GM19023 (cell line): ENCODE data around the gene POLR2M.

Experiments used
- ATAC-seq: cut with Tn5 transposase; IDR thresholded peaks from one replicate; pipeline ENCODE4 v1.9.1; 2021; ENCODE audit warnings: mild to moderate bottlenecking, moderate library complexity; ENCODE audit not compliant: unreplicated experiment

POLR2M gene

DNA sequence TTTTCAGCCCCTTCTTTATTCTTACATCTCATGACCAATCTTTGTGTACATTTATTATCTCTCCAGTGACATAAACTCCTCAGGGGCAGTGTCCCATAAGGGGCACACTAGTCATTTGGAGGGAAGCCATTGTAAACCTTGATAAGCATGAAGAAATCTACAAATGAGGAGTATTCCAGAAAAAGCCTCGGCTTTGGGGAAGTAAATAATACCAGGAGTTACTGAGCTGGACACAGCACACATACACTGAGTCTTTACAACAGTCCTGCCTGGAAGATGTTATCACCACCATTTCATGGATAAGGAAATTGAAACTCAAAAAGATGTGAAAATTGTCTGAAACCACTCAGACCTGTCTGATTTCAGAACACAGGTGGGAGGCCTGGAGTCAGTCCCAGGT, 15.4 kb upstream of the POLR2M start:
- ATAC-seq: no peak

DNA sequence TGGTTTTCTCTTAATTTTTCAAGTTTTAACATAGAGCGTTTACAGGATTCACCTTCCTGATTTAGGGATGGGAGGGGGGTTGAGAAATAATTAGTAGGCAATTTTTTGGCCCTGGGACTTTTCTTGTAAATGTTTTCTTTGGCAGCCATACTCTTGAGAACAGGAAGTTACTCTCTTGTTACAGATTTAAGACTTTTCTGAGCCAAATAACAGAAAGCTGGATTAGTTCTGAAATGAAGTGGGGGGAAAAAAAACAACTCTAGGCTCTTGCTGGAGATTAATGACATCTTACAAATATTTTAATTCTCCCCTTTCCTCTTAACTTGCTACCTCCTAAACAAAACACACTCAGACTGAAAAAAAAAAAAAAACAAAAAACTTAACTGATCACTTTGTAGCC, 13.8 kb upstream of the POLR2M start:
- ATAC-seq: no peak

DNA sequence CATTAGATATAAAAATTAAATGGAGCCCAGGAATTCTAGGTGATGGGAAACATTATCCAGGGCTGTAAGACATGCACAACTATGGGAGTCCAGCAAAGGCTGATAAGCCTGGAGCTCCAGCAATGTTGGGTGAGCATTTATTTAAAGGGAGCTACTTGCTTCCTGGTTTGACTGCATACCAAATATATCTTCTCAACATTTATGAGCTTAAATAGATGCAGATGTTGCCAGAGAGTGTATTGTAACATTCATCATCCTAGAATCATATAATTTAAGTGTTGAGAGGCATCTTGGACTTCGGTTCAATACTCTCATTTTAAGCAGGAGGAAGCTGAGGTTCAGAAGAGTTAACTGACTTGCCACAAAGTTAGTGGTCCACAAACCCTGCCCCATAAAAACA, 12.2 kb upstream of the POLR2M start:
- ATAC-seq: no peak

DNA sequence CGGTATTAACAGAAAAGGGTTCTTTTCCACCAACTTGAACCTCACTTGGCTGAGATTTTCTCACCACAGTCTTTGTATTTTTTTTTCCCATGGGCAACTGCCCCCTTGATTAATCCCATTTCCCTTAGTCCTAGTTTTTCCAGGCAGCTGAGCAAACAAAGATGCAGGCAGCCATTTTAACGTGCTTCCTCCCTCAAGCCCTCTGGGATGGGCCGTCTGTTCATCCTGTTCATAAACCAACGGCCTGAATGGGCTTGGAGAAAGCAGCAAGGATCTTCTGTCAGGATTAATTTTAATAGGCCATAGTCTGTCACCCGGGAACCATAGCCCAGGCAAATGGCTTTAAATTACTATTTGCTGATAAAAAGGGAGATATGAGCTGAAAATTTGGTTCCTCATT, 10.4 kb upstream of the POLR2M start:
- ATAC-seq: no peak

DNA sequence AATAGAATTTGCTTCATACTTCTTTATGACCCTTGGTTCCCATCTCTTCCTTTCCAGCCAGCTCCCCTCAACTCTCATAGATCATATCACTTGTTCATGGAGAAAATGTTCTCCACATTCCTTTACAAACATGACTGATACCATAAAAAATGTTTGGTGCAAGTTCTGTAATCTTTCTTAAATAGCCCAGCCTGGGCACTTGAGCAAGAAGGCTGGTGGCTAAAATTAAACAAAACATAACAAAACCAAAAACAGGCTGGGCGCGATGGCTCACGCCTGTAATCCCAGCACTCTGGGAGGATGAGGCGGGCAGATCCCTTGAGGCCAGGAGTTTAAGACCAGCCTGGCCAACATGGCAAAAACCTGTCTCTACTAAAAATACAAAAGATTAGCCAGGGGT, 8.9 kb upstream of the POLR2M start:
- no peak for ATAC-seq

DNA sequence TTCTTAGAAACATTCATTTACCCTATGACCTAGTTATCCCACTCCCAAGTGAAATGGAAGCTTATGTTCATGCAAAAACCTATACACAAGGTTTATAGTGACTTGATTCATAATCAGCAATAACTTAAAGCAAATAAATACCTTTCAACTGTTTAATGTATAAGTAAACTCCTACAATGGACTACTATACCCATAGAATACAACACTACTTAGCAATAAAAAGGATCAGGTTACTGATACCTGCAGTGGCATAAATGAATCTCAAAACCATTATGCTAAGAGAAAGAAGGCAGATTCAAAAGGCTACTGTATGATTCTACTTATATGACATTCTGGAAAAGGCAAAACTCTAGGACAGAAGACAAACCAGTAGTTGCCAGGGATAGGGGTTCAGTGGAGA, 8.3 kb upstream of the POLR2M start:
- no peak for ATAC-seq

DNA sequence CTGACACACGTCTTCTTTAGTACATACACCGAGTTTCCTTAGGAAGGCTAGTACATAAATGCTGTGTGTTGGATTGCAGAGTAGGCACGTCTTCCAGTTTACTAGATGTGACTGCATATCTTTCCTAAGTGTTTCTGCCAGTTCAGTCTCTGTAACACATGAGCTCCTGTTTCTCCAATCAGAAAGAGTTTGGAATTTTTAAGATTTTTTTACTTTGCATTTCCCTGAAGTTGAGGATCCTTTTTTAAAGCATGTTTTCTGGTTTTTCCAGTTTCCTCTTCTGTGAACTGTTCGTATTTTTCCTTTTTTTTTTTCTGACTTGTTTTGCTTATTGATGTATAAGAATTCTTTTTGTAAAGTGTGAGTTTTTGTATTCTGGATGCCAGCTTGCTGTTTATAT, 7.5 kb upstream of the POLR2M start:
- no peak for ATAC-seq

DNA sequence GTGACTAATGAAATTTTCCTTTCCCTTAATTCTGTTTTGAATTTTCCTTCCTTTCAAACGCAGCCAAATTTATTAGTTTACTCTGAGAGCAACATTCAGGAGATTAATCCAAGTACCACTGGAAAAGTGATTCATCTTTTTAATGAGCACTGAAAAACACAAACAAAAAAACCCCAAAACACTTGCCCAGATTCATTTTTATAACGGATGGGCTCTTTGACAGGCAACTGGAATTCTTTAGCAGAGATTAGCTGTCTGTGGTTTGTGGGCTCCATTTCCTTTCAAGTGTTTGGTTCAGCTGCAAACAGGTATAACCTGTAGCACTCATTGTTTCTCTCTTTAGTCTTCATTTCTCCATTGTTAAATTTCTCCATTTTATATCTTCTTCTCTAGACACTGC, 3.1 kb upstream of the POLR2M start:
- no peak for ATAC-seq

DNA sequence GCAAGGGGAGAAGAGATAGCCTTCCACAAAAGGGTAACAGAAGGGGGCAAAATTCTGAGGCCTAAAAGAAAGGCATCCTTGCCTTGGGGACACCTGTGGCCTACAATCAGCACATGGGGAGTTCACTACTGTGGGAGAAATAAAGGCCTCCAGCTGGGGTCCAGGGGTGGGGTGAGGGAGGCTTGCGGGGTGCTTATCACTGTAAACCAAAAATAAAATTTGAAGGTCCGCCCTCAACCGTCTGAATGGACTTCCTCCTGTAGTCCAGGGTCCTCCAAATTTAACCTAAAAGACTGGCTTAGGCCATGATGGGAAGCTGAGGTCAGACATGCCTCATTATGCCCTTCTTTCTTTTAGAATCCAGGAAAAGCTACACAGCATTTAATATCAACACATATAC, 2.1 kb upstream of the POLR2M start:
- ATAC-seq: no peak

DNA sequence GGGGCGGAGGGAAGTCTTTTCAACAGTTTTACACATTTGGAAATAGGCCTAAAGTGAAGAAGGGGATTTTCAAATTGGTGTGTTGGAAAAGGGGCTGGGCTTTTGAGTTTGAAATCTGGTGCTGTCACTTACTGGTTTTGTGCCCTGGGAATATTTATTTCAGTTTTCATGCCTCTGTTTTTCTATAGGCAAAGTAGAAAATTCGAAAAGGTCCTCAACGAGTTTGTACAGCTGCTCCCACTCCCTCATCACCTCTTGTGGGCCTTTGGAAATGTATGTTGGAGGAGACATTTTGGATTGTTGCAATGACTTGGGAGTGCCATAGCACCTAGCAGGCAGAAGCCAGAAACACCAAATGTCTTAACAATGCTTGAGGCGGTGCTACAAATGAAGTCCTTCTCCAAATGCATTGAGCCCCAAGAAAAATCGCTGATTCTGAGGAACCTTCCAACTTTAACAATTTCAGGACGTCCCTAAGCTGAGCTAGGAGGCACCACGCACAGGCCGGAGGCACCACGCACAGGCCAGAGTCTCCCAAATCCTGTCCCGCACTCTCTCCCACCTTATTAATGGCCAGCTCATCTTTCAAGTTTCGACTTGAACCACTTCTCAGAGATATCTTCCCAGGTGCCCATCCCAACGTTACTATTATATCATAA, 639 bp upstream of the POLR2M start:
- no peak for ATAC-seq

DNA sequence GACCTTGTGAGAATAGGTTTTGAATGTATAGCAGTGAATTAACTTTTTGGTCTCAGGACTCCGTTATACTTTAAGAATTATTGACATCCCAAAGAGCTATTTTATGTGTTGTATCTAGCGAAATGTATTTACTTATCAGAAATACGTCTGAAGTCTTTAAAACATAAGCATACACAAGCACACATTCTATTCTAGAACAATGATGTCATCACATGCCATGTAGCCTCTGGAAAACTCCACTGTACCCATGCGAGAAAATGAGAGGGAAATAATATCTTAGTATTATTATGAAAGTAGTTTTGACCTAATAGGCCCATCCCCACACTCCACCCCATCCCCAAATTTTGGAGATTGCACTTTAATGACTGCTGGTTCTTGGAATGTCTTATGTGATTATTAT, 1.5 kb downstream of the POLR2M start:
- no peak for ATAC-seq

DNA sequence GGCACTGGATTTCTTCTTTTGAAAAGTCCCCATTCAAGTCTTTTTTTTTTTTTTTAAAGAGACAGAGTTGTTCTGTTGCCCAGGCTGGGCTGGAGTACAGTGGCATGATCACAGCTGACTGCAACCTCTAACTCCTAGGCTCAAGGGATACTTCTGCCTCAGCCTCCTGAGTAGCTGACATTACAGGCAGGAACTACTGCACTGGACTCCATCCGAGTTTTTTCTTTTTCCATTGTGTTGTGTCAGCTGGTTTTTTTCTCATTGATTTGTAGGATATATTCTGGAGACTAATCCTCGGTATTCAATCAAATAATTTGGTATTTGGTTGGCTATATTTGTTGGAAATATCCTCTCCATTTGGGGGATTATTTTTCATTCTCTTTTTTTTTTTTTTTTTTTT, 11.8 kb downstream of the POLR2M start:
- ATAC-seq: no peak

DNA sequence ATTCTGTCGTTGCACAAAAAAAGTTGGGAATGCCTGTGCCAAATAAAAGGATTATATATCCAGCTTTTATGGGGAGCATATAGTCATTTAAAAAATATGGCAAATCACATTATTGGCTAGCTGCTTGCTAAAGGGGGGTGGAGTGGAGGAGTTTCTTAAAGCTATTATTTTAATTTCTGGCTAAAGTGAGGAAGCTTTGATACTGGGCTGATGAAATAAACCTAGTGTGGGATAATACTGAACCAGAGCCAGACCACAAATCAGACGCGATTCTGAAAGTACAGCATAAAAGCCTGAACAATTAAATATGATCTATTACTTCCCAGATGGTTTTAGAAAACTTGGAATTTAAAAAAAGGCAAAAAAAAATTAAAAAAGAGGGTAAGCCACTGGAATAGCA, 14.4 kb downstream of the POLR2M start:
- no peak for ATAC-seq

DNA sequence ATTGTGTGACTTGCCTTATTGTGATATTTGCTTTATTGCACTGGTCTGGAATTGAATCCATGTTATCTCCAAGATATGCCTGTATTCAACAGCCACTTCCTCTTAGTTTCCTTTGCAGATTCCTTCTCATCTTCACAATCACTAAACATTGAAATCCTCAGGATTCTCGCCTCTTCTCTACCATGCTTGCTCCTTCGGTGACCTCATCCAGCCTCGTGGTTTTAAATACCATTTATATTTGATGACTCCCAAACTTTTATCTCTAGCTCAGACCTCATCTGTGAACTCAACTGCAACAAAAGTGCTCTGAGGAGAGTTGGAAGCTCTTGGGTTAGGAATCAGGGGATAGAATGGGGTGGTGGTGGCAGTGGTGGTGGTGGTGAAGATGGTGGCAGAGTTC, 19.9 kb downstream of the POLR2M start:
- ATAC-seq: no peak

DNA sequence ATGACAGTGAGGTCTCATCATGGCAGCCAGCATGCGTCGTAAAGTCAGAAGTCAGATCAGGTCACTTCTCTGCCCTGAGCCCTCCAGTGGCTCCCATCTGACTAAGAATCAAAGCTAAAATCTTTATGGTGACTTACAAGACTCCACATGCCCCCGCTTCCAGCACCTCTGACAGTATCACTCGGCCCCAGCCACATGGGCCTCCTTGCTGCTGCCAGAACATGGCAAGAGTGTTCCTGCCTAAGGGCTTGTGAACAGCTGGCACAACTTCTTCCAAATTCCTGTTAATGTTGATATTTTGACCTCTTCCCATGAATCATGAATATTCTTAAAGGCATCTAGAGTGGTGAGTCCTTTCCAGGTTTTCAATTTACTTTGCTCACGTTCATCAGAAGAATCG, 20.5 kb downstream of the POLR2M start:
- no peak for ATAC-seq

DNA sequence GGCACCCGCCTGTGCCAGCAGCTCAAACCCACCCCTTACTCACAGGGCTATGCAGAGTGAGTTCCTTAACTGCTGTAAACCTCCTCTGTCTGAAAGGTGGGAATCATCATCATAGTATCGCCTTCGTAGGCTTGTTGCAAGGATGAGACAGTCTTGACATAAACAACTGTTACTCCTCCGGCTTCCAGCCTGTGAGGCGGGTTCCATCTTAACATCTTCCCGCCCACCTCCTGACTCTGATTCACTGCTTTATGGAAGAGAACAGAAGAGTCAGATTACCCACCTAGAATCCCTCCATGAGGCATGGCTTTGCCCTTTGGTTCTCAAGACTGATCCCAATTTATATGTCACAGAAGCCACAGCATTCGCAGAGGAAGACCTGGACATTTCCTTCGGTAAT, 21.9 kb downstream of the POLR2M start:
- ATAC-seq: no peak

DNA sequence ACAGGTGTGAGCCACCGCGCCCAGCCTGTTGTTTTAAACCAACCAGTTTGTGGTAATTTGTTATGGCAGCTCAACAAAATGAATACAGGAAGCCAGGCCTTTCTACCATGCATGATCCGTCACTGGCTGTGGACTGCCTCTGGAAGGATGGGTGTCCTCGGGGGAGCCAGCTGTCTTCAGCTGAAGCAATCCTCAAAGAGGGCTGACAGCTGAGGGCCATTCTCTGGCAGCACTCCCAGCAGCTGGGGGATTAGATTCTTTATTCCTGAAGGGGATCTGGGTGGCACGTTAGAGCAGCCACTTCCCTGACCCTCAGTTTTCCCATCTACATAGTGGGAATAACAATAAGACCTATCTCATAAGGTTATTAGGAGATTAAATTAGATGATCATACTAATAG, 24.4 kb downstream of the POLR2M start:
- ATAC-seq: no peak

DNA sequence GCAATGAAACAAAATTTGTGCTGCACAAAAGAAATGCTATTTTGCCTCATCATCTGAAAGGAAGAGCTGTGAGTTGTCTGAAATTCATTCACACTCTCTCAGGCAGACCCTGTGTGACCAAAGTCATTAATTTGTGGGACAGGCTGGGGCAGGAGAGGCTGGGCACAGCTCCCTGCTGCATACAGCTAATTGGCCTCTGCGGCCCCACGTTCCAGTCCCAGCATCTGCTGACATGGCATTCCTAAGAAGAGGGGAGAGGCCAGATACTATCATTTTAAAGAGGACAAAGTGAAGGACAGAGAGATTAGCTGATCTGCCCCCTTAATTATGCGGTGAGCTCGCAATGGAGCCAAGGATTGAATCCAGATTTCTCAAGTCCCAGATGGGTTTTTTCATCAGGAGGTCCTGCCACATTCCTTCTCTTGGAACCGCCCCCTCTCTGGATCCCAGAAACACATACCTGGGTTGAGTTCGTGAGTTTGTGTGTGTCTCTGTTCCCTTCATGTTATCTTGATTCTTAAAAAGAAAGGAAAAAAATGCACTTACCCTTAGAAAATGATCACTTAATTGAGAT, 25.1 kb downstream of the POLR2M start:
- ATAC-seq: no peak

DNA sequence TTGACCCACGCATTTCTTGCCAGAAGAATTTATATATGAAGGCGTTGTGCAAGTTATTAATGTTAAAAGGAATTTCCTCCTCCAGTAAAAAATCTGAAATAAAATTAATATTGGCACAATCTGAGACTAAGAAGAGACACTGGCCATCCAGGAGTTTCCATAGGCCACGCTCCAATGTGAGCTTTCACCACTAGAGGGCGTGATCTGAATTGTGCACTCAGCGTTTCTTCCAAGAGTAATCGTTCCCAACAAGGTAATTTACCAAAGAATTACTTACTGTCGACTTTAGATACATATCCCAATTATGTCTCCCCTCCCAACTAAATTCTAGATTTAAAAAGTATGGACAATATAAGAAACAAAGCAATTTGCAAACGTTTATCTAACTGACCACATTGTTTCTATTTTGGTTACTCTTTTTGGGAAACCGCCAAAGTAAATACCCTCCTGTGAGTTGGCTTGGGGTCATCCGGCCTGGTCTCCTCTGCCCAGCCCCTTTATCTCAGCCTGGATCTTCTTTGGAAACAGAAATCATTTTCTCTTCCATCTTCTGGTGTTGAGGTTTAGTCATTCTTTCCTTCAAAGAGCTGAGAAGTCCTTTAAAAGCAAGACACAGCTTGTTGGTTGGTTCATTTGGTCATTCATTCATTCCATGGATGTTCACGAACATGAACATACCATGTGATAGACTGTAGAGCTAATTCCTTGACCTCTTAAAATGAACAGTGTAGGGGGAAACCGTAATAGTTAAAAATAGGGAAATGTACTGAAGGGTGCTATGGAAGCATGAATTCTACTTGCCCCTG, 26.2 kb downstream of the POLR2M start:
- ATAC-seq: no peak

DNA sequence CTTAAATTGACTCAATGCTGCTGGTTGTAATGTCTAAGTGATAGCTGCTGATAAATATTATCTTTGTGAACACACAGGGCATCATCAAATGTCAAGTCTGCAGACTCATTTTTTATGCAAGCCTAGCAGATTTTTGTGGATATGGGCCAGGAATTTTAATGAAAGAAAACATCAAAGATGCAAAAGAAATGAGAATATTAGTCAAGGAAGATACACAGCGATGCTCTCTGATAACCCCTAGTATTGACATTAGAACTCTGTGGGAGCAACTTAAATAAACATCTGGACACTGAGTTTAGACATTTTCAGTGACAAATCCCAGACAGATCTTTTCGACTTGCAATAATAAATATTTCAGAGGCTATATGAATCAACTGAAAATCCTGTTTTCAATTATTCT, 28.3 kb downstream of the POLR2M start:
- no peak for ATAC-seq

DNA sequence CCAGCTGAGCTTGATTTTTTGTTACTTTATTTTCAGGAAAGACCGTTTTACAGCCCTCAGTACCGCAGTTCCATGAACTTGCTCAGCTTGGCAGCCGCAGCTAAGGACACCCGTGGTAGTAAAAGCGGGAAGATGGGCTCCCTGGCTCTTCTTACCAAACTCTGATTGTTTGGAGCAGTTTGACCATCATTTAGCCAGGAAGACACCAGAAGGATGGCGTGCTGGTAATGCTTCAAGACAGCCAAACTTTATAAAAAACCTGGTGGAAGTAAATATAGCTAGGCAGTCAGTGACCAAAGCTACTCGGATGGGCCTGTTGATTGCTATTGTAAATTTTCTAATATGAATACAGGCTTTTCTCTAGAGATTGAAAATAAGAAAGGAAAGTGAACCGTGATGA, 28.9 kb downstream of the POLR2M start:
- ATAC-seq: no peak

DNA sequence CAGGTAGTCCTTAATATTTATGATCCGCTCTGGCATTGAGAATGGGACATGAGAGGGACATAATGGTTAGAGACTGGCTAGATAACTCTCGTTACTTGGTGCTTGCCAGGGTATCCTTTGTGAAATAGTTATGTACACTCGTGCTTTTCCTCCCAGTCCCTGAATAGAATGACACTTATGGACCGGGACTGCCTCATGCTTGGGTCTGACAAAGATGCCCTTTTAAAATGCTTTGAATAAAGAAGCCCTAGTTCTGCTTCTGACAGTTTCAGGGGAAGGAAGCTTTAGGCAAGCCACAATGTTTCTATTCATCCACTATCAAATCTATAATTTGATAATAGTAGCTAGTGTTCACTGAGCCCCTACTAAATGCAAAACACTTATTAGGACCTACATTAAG, 29.4 kb downstream of the POLR2M start:
- no peak for ATAC-seq
